HG02885 (cell line): ENCODE data around the gene SLCO2A1.

ENCODE experiments used
- ATAC-seq: cut with Tn5 transposase; IDR thresholded peaks from one replicate; pipeline ENCODE4 v1.9.1; 2021; ENCODE audit warnings: mild to moderate bottlenecking; ENCODE audit not compliant: unreplicated experiment, poor library complexity

The SLCO2A1 gene

DNA sequence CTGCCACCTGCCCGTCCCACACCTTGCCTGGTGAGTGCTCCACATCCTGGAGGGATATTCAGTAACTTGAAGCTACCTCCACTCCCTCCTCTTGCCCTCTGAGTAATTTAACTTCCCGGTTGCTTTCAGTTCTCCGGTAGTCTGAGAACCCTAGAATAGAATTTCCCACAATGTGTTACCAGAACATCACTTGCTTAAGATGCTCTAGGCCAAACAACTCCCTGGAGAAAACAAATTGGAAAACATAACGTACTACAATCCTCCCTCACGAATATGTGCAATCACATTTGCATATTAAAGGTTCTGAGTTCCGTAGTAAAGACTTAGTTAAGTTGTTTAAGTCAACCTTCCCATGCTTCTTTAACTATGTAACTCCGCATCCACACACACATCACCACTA is 44.8 kb downstream of the SLCO2A1 start:
- ATAC-seq = no peak

DNA sequence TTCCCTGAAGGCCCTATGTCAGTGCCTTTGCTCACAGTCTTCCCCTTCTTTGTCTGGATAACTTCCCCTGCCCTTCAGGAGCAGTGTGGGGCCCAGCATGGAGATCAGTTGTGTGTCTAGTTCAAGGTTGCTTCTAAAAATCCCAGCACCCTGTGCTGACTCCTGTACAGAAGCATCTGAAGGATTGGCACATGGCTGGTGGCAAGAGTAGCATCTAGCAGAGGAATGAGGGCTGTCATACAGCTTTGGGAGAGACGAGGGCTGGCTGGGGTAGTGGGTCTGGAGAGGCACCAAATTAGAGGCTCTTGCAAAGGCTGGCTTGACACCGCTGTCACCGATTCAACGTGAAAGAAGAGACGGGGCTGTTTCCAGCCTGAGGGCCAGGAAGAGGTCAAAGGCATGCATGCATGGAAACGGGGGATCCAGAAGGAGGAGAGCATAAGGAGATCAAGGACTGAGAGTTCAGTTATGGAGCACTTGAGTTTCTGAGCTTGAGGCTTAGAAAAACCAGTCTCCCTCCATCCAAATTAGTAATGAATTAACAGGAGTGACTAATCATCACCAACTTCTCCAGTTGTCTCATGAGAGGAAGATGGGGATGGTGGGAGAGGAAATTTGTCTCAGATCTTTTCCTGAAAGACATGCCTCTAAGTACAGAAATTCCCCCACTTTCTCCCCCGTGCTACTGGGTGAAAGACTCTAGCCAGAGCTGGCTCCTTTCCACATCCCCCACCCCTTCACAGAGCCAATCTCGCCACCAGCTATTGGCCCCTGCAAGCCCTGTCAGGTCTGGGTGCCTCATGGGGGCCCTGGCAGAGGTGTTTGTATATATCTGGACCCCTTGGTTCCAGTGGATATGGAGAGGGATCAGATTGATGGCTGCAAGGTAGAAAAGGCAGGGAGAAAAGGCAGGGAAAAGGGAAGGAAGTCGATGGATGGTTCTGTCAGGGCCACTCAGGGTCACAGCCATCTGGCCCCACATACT is 45.9 kb downstream of the SLCO2A1 start:
- ATAC-seq = no peak

DNA sequence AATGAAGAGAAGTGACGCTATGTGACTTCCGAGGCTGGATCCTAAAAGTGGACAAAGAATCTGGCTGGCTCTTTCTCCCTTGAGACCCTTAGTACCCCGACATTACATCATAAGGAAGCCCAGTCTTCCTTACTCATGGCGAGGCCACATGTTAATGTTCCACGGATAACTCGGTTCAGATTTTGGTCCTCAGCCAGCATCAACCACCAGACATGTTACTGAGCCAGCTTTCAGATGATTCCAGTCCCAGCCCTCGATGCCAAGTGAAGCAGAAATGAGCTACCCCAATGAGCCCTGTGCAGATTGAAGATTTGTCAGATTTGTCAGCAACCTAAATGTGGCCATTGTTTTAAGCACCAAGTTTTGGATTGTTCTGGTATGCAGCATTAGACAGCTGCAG is 46.6 kb downstream of the SLCO2A1 start:
- ATAC-seq = no peak

GRCh38 chr3:133980550-133980949 is 49.2 kb downstream of the SLCO2A1 start:
- ATAC-seq = no peak

DNA sequence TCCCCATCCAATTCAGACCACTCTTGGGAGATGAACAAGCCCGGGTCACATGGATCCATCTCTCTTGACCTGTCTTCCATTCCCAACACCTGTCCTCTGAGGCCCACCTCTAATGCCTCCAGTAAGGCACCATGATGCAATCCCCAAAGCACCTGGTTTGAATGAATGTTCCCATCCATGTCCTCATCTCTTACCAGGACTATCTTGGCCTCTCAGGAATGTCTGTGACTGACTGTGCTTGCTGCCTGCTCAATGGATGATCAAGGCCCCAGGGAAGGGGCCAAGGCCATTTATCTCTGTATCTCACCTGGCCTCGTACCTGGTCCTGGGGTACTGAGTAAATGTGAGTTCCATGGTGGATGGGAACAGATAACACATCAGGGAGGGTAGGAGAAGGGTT is 49.7 kb downstream of the SLCO2A1 start:
- ATAC-seq = no peak

DNA sequence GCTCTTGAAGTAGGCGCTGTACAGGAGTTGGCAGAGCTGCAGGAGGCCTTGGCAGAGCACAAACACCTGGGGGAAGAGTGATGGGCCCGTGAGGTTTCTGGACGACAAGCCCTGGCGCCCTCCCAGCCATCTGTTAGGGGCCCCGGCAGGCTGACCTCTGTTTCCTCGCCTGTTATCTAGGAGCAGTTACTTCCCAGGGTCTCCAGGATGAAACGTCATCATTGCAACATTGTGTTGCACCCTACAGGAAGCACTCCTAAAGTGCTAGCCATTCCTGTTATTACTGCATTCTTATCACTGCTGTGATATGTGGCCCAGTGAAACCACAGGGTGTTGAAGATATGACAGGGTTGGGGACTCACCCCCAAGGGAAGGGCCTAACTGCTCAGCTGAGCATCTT is 50.2 kb downstream of the SLCO2A1 start:
- no peak for ATAC-seq

GRCh38 chr3:133977568-133977967 is 52.2 kb downstream of the SLCO2A1 start:
- no peak for ATAC-seq

GRCh38 chr3:133973249-133973980 is 56.3 kb downstream of the SLCO2A1 start:
- no peak for ATAC-seq

DNA sequence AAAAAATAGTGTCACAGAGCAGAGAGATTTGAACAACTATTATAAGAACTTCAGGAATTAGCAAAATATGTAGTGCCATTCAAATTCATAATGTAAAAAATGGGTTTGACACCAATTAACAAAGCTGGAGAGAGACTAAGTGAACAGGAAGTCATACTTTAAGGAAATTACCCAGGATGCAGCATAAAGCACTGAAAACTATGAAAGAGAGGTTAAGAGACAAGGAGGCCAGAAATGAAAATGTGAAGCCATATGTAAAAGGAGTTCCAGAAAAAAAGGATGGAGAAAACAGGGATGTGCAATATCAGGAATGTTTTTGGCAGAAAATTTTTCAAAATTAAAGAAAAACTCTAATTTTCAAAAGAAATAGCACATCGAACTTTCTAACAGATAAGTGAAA is 57.6 kb downstream of the SLCO2A1 start:
- no peak for ATAC-seq

DNA sequence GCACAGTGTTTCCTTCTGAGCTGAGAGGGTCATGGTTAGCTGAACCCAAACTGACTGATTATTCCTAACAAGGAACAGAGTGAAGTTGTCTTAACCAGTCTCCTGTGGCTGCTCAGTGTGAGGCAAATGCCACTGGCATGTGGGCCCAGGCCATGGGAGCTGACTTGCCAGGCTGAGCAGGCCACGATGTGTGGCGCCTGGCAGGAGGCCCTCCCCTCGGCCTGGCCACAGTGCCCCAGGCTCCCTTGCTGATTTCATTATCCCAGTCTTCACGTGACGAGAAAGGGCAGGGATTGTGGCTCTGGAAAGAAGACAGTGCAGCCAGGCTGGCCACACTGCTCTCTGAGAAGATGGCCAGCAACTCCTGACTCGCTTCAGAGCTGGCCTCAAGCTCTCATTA is 58.8 kb downstream of the SLCO2A1 start:
- no peak for ATAC-seq

- no peak for ATAC-seq
These were observed 59.4 kb downstream of the SLCO2A1 start for GRCh38 chr3:133970339-133970738.

DNA sequence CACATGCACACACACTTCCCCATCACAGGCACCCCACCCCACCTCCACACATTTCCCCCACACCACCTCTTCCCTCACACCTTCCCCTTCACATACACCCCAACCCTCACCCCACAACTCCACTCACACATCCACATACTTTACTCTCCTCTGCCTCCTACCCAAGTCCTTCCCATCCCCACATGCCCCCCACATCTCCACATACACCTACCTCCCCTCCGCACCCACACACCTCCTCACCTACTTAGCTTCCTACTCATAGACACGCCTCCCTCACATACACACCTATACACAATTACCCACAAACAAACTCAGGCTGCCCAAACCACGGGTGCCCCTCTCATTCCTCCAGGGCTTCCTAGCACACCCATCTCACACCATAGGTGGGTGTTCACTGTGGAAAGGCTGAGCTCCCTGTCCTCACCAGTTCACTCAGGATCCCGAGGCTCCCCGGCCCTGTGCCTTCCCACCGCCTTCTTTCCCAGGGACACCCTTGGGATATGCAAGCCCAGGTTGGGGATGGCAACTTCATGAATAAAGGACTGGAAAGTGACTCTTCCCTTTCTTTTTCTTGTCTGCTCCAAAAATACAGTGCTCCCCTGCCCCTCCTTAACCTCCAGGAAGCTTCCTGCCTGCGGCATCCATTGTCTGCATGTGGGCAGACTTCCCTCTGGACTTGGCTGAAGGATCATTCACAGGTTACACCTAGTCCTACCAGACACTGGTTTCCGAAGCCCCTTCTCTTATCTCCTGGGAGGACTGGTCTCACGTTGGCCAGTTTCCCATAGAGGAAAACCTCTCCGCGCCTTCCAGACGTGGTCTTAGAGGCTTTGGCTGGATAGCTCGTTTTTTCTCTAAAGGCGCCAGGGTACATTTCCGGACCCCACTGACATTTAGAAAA is 61.5 kb downstream of the SLCO2A1 start:
- ATAC-seq = no peak

DNA sequence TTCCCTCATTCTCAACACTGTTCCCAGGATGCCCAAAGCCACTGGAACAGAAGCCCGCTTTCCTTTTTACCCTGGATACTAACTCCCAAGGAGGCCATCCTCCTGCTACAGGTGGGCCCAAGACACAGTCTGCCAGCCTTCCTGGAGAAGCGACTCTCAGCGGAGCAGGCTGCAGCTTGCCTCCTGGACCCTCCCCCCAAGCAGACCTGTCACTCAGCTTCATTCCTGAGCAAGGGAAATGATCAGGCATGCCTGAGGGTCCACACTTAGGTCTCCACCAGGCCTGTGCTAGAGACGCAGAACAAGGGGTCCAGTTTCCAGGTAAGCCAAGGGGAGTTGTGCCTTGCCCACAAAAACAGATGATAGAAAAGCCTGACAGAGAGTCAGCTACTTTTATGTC is 62.8 kb downstream of the SLCO2A1 start:
- no peak for ATAC-seq

GRCh38 chr3:133965906-133966305 is 63.8 kb downstream of the SLCO2A1 start:
- ATAC-seq = no peak

GRCh38 chr3:133965013-133965570 is 64.6 kb downstream of the SLCO2A1 start:
- ATAC-seq = no peak

- ATAC-seq = no peak
These were observed 65.2 kb downstream of the SLCO2A1 start for GRCh38 chr3:133964547-133964946.

DNA sequence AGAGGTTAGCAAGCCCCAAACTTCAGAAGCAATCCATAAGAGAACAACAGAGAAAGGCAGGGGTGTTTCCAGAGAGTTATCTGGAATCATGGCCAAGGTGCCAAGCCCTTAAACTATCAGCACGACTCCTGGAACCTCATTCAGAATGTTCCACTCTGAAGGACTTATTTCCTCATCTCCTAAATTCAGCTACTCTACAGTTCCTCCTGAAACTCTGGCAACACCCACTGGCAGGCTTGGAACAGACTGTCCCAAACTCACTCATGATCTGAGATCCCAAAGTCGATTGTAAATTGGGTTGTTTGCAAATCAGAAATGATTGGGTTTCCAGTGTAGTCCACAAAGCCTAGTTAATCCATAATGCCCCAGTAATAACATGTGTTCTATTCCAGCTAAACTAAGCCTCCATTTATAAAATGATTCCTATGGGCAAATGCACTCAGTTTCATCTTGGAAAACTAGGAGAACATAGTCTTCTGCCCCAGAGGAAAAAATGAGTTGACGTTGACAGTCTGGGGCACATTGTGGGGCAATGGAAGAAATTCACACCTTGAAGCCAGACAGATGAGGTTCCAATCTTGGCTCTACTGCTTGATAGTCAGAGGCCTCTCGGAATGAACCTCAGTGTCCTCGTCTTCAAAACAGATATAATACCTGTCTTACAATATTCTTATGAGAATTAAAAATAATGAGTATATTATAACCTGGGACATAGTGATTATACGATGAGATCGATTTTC is 65.9 kb downstream of the SLCO2A1 start:
- no peak for ATAC-seq

GRCh38 chr3:133962849-133963248 is 66.9 kb downstream of the SLCO2A1 start:
- no peak for ATAC-seq

DNA sequence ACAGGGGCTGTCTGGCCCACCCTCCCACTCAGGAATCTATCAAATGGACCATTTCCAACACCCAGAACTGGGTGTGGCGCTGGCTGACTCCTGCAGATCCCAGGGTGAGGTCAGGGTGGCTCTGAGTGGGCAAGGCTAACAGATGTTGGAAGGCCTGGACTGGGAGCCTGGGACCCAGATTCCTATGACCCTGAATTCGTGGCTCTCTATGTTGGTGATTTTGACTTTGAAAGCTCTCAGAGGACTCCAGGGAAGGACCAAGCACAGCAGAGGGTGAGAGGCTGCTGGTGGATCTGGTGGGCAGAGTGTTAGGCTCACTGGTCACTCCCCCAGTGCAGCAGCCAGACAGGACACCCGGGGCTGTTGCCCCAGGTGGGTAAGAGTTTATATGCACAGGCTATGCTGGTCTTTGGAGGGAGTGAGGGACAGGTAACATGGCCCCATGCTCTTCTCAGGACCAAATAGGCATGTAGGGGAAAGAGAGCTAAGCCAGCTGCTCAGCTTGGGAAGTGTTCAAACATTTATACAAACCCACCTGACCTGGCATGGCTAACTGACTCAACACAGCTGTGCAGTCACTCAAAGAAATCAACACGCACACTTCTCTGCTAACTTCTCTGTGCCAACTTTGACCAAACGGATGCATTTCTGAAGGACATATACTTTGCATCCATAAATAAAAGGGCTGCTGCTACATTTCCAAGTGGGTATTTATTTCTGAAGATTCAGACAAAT is 71.5 kb downstream of the SLCO2A1 start:
- ATAC-seq = no peak
